Neuron (in vitro differentiated cells): ENCODE data around the gene COL6A2.

ENCODE experiments used
- H2AFZ ChIP-seq: one replicate; pipeline ENCODE4 v1.6.1; 2013; ENCODE audit warnings: low read depth, mild to moderate bottlenecking, inconsistent platforms, low read length, moderate library complexity
- H3K27me3 ChIP-seq: one replicate; pipeline ENCODE4 v1.6.1; 2013; ENCODE audit warnings: low read length; ENCODE audit not compliant: insufficient read depth
- H3K36me3 ChIP-seq: one replicate; pipeline ENCODE4 v1.6.1; 2013; ENCODE audit warnings: low read length; ENCODE audit not compliant: insufficient read depth
- H3K4me1 ChIP-seq: one replicate; pipeline ENCODE4 v1.6.1; 2013; ENCODE audit warnings: low read length; ENCODE audit not compliant: insufficient read depth
- H3K4me3 ChIP-seq: 2 replicates; pipeline ENCODE4 v1.5.1; 2013; ENCODE audit warnings: mild to moderate bottlenecking, low read length, moderate library complexity
- H3K9me3 ChIP-seq: one replicate; pipeline ENCODE4 v1.6.1; 2013; ENCODE audit warnings: low read length

The COL6A2 gene

GRCh38 chr21:46112725-46113215 is 14.9 kb downstream of the COL6A2 start:
- Histone ChIP-seq H3K4me3 (no peak overlapping the region), H2AFZ (no peak overlapping the region), H3K36me3 (no peaks in the 10 kb centered on the region), H3K9me3 (peaks cover 6% of the 10 kb centered on the region), H3K27me3 (no peaks in the 10 kb centered on the region), H3K4me1 (no peaks in the 10 kb centered on the region)

- H3K4me1 ChIP-seq = no peaks in the 10 kb centered on the region
- no peak overlapping the region for H2AFZ ChIP-seq
- H3K27me3 ChIP-seq = no peaks in the 10 kb centered on the region
- H3K36me3 ChIP-seq = no peaks in the 10 kb centered on the region
- H3K4me3 ChIP-seq = no peak overlapping the region
- peaks cover 6% of the 10 kb centered on the region for H3K9me3 ChIP-seq
These were observed 15.7 kb downstream of the COL6A2 start for GRCh38 chr21:46113497-46114176.

GRCh38 chr21:46114963-46115362 is 17.1 kb downstream of the COL6A2 start:
- Histone ChIP-seq H3K9me3 (peaks cover 6% of the 10 kb centered on the region), H3K4me3 (no peak overlapping the region), H3K36me3 (no peaks in the 10 kb centered on the region), H2AFZ (no peak overlapping the region), H3K27me3 (no peaks in the 10 kb centered on the region), H3K4me1 (no peaks in the 10 kb centered on the region)

GRCh38 chr21:46115441-46116188 is 17.7 kb downstream of the COL6A2 start:
- no peaks in the 10 kb centered on the region for H3K36me3 ChIP-seq
- no peak overlapping the region for H2AFZ ChIP-seq
- H3K4me3 ChIP-seq = no peak overlapping the region
- H3K27me3 ChIP-seq = no peaks in the 10 kb centered on the region
- no peaks in the 10 kb centered on the region for H3K4me1 ChIP-seq
- peaks cover 6% of the 10 kb centered on the region for H3K9me3 ChIP-seq

GRCh38 chr21:46116189-46116775 is 18.4 kb downstream of the COL6A2 start:
- Histone ChIP-seq H3K4me3 (no peak overlapping the region), H3K36me3 (no peaks in the 10 kb centered on the region), H3K27me3 (no peaks in the 10 kb centered on the region)

GRCh38 chr21:46116776-46117585 is 19.1 kb downstream of the COL6A2 start:
- H3K36me3 ChIP-seq = no peaks in the 10 kb centered on the region

More at GRCh38 chr21:46116189-46116775, 18.4 kb downstream of the COL6A2 start:
- Histone ChIP-seq H3K4me1 (no peaks in the 10 kb centered on the region), H3K9me3 (peaks cover 6% of the 10 kb centered on the region), H2AFZ (no peak overlapping the region)

GRCh38 chr21:46117586-46118315 is 19.8 kb downstream of the COL6A2 start:
- no peaks in the 10 kb centered on the region for H3K36me3 ChIP-seq
- no peaks in the 10 kb centered on the region for H3K27me3 ChIP-seq
- peaks cover 6% of the 10 kb centered on the region for H3K9me3 ChIP-seq
- H3K4me1 ChIP-seq = no peaks in the 10 kb centered on the region
- H3K4me3 ChIP-seq = no peak overlapping the region
- no peak overlapping the region for H2AFZ ChIP-seq

More at GRCh38 chr21:46116776-46117585, 19.1 kb downstream of the COL6A2 start:
- Histone ChIP-seq H3K4me3 (no peak overlapping the region), H3K4me1 (no peaks in the 10 kb centered on the region), H3K27me3 (no peaks in the 10 kb centered on the region), H2AFZ (no peak overlapping the region), H3K9me3 (peaks cover 6% of the 10 kb centered on the region)

- H3K4me1 ChIP-seq = no peaks in the 10 kb centered on the region
- no peak overlapping the region for H3K4me3 ChIP-seq
- no peaks in the 10 kb centered on the region for H3K27me3 ChIP-seq
- no peak overlapping the region for H2AFZ ChIP-seq
- H3K9me3 ChIP-seq = peaks cover 6% of the 10 kb centered on the region
- H3K36me3 ChIP-seq = no peaks in the 10 kb centered on the region
These were observed 20.6 kb downstream of the COL6A2 start for GRCh38 chr21:46118316-46119143.

GRCh38 chr21:46119144-46119636 is 21.3 kb downstream of the COL6A2 start:
- Histone ChIP-seq H3K27me3 (no peaks in the 10 kb centered on the region), H3K9me3 (peaks cover 8% of the 10 kb centered on the region), H3K4me1 (no peaks in the 10 kb centered on the region), H3K4me3 (no peak overlapping the region), H2AFZ (no peak overlapping the region), H3K36me3 (no peaks in the 10 kb centered on the region)

GRCh38 chr21:46119637-46120271 is 21.8 kb downstream of the COL6A2 start:
- Histone ChIP-seq H3K27me3 (no peaks in the 10 kb centered on the region), H3K9me3 (peaks cover 6% of the 10 kb centered on the region), H3K4me1 (no peaks in the 10 kb centered on the region), H3K4me3 (no peak overlapping the region), H2AFZ (no peak overlapping the region), H3K36me3 (no peaks in the 10 kb centered on the region)
